Ascending aorta (tissue), 2 donors: ENCODE measurements around the gene SIK1. TPM values are rescaled to one million over a fixed set of nuclear protein-coding genes. Genes with fewer than 3 reads are reported as not detected.

Experiments used
- DNase-seq, 2 donors: peaks; one replicate each; pipeline ENCODE4 v3.0.0-alpha.2; 2019; ENCODE audit warnings: low spot score in 2 of 2
- H3K27ac ChIP-seq, 2 donors: fragments of 200-600 bp; sonication (generic); one replicate each; pipeline ENCODE4 v1.5.1; 2016 to 2017; ENCODE audit warnings: mild to moderate bottlenecking in 1 of 2
- H3K27me3 ChIP-seq: fragments of 200-600 bp; sonication (generic); one replicate; pipeline ENCODE4 v1.5.1; 2017
- H3K36me3 ChIP-seq, 2 donors: fragments of 200-600 bp; sonication (generic); one replicate each; pipeline ENCODE4 v1.5.1; 2016
- H3K4me1 ChIP-seq, 2 donors: fragments of 200-600 bp; sonication (generic); one replicate each; pipeline ENCODE4 v1.5.1; 2016 to 2017; ENCODE audit warnings: mild to moderate bottlenecking in 1 of 2
- H3K4me3 ChIP-seq, 2 donors: fragments of 200-600 bp; sonication (generic); one replicate each; pipeline ENCODE4 v1.5.1; 2016 to 2017; ENCODE audit warnings: mild to moderate bottlenecking in 1 of 2
- H3K9me3 ChIP-seq, 2 donors: fragments of 200-600 bp; sonication (generic); one replicate each; pipeline ENCODE4 v1.5.1; 2016
- intact Hi-C: fragments of 100-400 bp; cut with DNase I; formaldehyde crosslinking; loops from one replicate; pipeline ENCODE4 v1.15.1; 2023
- total RNA-seq: library from RNA; depleted of rRNA; stranded (reverse); fragments of >200 nt; gene quantifications from one replicate; pipeline ENCODE4 v1.1.0, GENCODE V29; 2016
- TF ChIP-seq, protein P1 (sequence below), 3 experiments: fragments of 200-600 bp in 2 of 3; fragments of 450-650 bp in 1 of 3; sonication (generic) in 2 of 3; IDR thresholded peaks; one replicate each; pipeline ENCODE4 v1.5.1; 2016 to 2019; ENCODE audit warnings: antibody characterized with exemption in 3 of 3, mild to moderate bottlenecking in 1 of 3, moderate library complexity in 1 of 3

Gene SIK1
- total RNA-seq, 1 donor from 2014 or later = 1.4 TPM

- no peak for DNase-seq
- Histone ChIP-seq H3K36me3 (no peaks in the 10 kb centered on the region), H3K9me3 (no peaks in the 10 kb centered on the region), H3K27me3 (no peaks in the 10 kb centered on the region), H3K4me3 (no peak overlapping the region), H3K27ac (no peak overlapping the region), H3K4me1 (no peaks in the 10 kb centered on the region)
- intact Hi-C loops = no loop called here
- TF ChIP-seq, protein P1, sequence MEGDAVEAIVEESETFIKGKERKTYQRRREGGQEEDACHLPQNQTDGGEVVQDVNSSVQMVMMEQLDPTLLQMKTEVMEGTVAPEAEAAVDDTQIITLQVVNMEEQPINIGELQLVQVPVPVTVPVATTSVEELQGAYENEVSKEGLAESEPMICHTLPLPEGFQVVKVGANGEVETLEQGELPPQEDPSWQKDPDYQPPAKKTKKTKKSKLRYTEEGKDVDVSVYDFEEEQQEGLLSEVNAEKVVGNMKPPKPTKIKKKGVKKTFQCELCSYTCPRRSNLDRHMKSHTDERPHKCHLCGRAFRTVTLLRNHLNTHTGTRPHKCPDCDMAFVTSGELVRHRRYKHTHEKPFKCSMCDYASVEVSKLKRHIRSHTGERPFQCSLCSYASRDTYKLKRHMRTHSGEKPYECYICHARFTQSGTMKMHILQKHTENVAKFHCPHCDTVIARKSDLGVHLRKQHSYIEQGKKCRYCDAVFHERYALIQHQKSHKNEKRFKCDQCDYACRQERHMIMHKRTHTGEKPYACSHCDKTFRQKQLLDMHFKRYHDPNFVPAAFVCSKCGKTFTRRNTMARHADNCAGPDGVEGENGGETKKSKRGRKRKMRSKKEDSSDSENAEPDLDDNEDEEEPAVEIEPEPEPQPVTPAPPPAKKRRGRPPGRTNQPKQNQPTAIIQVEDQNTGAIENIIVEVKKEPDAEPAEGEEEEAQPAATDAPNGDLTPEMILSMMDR (IDR thresholded peaks at IDR 0.05) = no peak
Observed at GRCh38 chr21:43370888-43371570, 55.9 kb downstream of the SIK1 start.

DNA sequence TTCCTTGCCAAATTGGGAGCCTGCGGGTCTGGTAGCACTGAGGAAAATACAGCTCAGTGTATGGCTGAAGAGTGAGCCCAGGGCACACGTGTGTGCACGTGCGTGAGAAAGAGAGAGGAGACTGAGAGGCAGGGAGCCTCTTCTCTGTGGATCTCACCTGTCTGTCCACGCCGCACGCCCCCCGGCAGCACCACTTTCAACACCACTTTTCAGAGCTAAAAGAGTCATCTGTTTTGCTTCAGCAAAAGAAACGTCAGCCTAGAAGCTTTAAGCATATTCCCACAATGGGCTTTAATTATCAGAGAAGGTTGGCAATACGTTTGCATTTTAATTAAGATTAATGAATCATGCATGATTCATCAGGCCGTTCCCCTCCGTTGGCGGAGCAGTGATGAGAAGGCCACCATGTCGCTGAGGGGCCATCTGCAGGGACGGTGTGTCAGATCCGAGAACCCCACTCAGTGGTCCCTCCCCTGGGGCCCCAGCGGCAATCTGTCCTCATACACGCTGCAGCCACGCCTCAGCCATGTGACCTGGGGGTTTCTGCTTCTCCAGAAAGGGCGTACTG lies 56.8 kb downstream of the SIK1 start:
- TF ChIP-seq, protein P1 (IDR thresholded peaks at IDR 0.05) = no peak
- no peaks in the 10 kb centered on the region for H3K27me3 ChIP-seq
- H3K4me1 ChIP-seq = no peaks in the 10 kb centered on the region
- H3K27ac ChIP-seq = no peak overlapping the region
- H3K4me3 ChIP-seq = no peak overlapping the region
- no peaks in the 10 kb centered on the region for H3K36me3 ChIP-seq
- intact Hi-C loops = no loop called here
- no peaks in the 10 kb centered on the region for H3K9me3 ChIP-seq
- no peak for DNase-seq

GRCh38 chr21:43369596-43370090 lies 57.3 kb downstream of the SIK1 start:
- intact Hi-C loops = no loop called here
- H3K4me3 ChIP-seq = no peak overlapping the region

GRCh38 chr21:43369124-43369523 lies 57.8 kb downstream of the SIK1 start:
- no peak overlapping the region for H3K4me3 ChIP-seq
- intact Hi-C loops = no loop called here
- TF ChIP-seq, protein P1 (IDR thresholded peaks at IDR 0.05) = no peak

More at GRCh38 chr21:43369596-43370090, 57.3 kb downstream of the SIK1 start:
- H3K27ac ChIP-seq = no peak overlapping the region
- no peaks in the 10 kb centered on the region for H3K27me3 ChIP-seq
- no peaks in the 10 kb centered on the region for H3K9me3 ChIP-seq
- no peak for DNase-seq
- TF ChIP-seq, protein P1 (IDR thresholded peaks at IDR 0.05) = no peak
- H3K36me3 ChIP-seq = no peaks in the 10 kb centered on the region
- H3K4me1 ChIP-seq = no peaks in the 10 kb centered on the region

GRCh38 chr21:43368685-43369084 lies 58.2 kb downstream of the SIK1 start:
- H3K27ac ChIP-seq = no peak overlapping the region
- TF ChIP-seq, protein P1 (IDR thresholded peaks at IDR 0.05) = no peak
- no peaks in the 10 kb centered on the region for H3K4me1 ChIP-seq
- intact Hi-C loops = no loop called here
- no peak overlapping the region for H3K4me3 ChIP-seq
- no peak for DNase-seq
- no peaks in the 10 kb centered on the region for H3K27me3 ChIP-seq
- H3K9me3 ChIP-seq = no peaks in the 10 kb centered on the region
- H3K36me3 ChIP-seq = no peaks in the 10 kb centered on the region

More at GRCh38 chr21:43369124-43369523, 57.8 kb downstream of the SIK1 start:
- no peaks in the 10 kb centered on the region for H3K9me3 ChIP-seq
- DNase-seq = no peak
- no peaks in the 10 kb centered on the region for H3K36me3 ChIP-seq
- H3K27ac ChIP-seq = no peak overlapping the region
- no peaks in the 10 kb centered on the region for H3K27me3 ChIP-seq
- H3K4me1 ChIP-seq = no peaks in the 10 kb centered on the region
